ENCODE results near the gene CD22. TPM values are rescaled to one million over a fixed set of nuclear protein-coding genes. Genes with fewer than 3 reads are reported as not detected.

The CD22 gene
- total RNA-seq = 0.16 TPM in 1 of 2 replicates, not detected in the other

DNA sequence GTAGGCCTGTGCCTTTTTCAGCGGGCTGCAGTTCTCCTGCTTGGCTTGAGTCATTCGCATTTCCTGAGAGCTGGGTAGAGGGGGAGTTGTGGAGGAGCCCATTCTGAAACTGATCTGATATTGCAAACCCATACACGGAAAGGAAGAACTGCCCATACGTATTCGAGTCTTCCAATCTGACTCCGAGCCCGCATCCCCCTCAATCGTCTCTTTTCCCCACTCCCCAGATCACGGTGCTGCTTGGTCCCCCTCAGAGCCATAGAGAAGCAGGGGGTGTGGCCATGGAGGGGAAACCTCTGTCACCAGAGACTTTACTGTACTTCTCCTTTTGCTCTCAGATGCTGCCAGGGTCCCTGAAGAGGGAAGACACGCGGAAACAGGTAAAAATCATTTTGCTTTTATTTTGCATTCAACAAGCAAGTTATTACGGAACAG, at the start of gene CD22:
Gene CD22, plus strand, starts transcription at position 337 of the 435 bp plus-strand sequence. CDS start 2,854 bp downstream, outside the sequence.

DNA sequence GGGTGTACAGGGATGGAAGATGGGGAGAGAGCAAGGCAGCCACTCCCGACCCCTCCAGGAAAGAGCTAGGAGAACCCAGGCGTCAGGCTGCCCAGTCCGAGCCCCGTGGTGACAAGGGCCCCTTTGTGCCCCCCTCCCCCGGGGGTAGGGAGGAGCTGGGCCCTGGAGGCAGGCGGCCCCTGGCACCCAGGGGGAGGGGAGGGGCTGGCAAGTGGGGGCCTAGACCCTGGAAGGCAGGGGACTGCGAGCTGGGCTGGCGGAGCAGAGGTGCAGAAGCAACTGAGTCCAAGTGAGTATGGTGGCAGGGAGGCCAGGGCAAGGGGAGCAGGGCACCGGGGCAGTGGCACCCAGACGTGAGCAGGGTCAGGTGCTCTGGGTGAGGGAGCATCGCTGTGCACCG, 37.1 kb upstream of the CD22 start, which contains the start of gene MAG:
Gene MAG, plus strand, starts transcription at position 246 of the 400 bp plus-strand sequence. CDS start 3,248 bp downstream, outside the sequence.

DNA sequence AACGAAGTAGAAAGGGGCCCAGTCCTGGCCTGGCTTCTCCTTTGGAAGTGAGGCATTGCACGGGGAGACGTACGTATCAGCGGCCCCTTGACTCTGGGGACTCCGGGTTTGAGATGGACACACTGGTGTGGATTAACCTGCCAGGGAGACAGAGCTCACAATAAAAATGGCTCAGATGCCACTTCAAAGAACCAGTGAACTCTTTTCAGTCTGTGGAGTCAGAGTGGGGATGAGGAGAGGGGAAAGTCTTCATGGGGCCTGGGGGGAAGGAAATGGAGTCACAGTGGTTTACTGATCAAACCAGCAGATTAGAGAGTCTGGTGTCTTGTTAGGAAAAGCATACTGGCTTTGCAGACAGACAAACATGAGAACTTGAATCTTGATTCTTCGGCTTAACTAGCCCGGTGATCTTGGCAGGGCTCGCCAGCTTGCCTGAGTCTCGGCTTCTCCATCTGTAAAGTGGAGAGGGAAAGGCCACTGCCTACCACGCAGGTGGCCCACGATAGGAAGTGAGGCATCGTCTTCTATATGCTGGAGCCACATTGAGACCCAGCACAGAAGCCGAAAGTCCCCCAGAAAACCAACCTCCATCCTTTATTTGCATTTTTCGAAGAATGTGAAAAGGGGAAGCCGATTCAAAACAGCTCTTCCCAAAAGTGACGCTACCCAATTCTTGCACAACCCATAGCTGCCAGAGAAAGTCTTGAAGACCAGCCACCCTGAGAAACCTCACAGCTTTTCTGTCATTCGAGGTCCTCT, 18.4 kb downstream of the CD22 start, which contains the start of gene FFAR1:
Gene FFAR1, plus strand, starts transcription at position 732 of the 759 bp plus-strand sequence. CDS start 3,650 bp downstream, outside the sequence.

DNA sequence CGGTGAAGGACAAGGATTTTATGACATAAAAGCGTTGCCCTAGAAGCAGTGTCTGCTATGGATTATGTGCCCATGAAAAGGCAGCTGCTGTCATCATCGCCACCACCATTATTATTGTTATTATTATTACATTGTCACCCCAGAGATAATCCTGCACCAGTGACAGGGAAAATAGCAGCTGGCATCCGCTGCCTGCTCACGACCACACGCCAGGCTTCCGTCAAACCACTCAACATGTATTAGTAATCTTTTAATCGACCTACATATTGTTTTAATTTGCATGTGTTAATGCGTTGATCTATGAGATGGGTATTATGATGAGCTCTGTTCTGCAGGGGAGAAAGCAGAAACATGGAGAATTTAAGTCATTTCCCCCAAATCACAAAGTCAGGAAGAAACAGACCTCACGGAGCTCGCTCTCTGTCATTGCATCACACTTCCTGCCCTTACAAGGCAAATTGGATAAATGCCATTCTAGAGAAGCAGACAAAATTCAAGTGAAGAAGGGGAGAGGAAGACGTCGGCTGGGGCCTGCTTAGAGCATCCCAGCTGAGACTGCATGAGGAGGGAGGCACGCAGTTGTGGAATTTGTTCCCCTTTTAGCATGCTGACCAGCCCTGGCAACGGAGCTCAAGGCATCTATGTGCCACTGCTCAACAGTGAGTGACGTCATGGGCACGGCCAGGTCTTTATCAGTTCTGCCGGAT, 29.0 kb downstream of the CD22 start, which contains the start of gene FFAR3:
Gene FFAR3, plus strand, starts transcription at position 594 of the 707 bp plus-strand sequence. CDS start 431 bp downstream, outside the sequence.

DNA sequence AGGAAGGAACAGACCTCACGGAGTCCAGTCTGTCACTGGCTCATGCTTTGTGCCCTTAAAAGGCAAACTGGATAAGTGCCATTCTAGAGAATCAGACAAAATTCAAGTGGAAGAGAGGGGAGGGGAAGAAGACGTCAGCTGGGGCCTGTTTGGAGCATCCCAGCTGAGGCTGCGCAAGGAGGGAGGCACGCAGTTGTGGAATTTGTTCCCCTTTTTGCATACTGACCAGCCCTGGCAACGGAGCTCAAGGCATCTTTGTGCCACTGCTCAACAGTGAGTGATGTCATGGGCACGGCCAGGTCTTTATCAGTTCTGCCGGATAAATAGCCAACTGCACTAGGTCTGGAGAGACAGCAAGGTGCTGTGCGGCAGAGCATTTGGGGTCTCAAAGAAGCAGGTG, 41.7 kb downstream of the CD22 start, which contains the start of gene GPR42:
Gene GPR42, plus strand, starts transcription at position 347 of the 400 bp plus-strand sequence. CDS start 292 bp downstream, outside the sequence.

Other genes with a start within 250 kb of the CD22 start
- gene FXYD3, start 213.4 kb upstream of the CD22 start, total RNA-seq = 0.16 and 1.1 TPM in 2 replicates
- gene LGI4, start 194.1 kb upstream of the CD22 start, total RNA-seq = 0.47 and 0.52 TPM in 2 replicates
- gene FXYD1, start 190.4 kb upstream of the CD22 start, total RNA-seq = 4.4 and 14.6 TPM in 2 replicates
- gene FXYD7, start 185.9 kb upstream of the CD22 start, total RNA-seq = 0.17 TPM in 1 of 2 replicates, not detected in the other
- 16.8 and 28.7 TPM in 2 replicates for gene FXYD5, start 174.5 kb upstream of the CD22 start, total RNA-seq
- gene FAM187B, start 100.4 kb upstream of the CD22 start, total RNA-seq = not detected in 2 replicates
- 0.47 TPM in 1 of 2 replicates, not detected in the other for gene LSR, start 80.2 kb upstream of the CD22 start, total RNA-seq
- gene USF2, start 60.2 kb upstream of the CD22 start, total RNA-seq = 41.8 and 59.8 TPM in 2 replicates
- not detected in 2 replicates for gene HAMP, start 46.7 kb upstream of the CD22 start, total RNA-seq
- not detected in 2 replicates for gene MAG, start 37.0 kb upstream of the CD22 start, total RNA-seq
- not detected in 2 replicates for gene FFAR1, start 18.7 kb downstream of the CD22 start, total RNA-seq
- gene FFAR3, start 29.3 kb downstream of the CD22 start, total RNA-seq = not detected in 2 replicates
- gene GPR42, start 41.9 kb downstream of the CD22 start, total RNA-seq = not detected in 2 replicates
- not detected in 2 replicates for gene FFAR2, start 119.1 kb downstream of the CD22 start, total RNA-seq
- not detected in 2 replicates for gene KRTDAP, start 161.3 kb downstream of the CD22 start, total RNA-seq
- 6.6 and 8.4 TPM in 2 replicates for gene DMKN, start 184.5 kb downstream of the CD22 start, total RNA-seq
- 4.7 and 5.2 TPM in 2 replicates for gene SBSN, start 199.1 kb downstream of the CD22 start, total RNA-seq
- gene GAPDHS, start 204.3 kb downstream of the CD22 start, total RNA-seq = not detected in 2 replicates
- gene TMEM147, start 216.4 kb downstream of the CD22 start, total RNA-seq = 79.0 and 82.8 TPM in 2 replicates
- gene ATP4A, start 234.5 kb downstream of the CD22 start, total RNA-seq = not detected in 2 replicates

Data from bronchial smooth muscle cell (primary cell).